ENCODE measurements around the gene PTGFRN. TPM values are rescaled to one million over a fixed set of nuclear protein-coding genes. Genes with fewer than 3 reads are reported as not detected.

The PTGFRN gene
- total and polyA plus RNA-seq, 4 donors = 47.1 to 83.2 (median 70.1) TPM

DNA sequence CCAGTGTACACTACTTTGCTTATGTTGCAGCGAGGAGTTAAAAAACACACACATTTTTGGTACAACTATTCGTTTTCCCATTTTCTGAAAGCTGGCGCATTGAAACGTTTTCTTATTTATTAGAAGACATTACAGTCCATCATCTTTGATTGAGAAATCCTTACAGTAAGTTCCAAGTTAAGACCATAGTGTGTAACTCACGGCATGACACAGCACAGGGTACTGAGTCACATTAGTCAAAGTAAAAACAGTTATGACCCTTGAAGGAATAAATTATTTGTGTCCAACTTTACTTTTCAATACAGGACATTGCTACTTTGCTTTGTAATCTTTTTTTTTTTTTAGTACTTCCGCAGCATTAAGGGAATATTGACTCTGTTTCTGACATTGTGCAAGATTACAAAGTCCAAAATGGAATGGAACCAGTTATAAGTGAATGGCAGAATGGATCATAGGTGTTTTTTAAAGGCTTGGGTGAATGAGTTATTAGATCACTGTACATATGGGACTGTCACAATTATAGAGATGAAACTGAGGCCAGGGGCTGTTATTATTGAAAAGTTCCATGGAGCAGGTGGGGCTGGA, 11.7 kb downstream of the PTGFRN start:
- Histone ChIP-seq H3K4me1 (ENCODE audit: control insufficient read depth, insufficient read depth, low read length) (peaks cover 18% of the 10 kb centered on the region), H3K4me3 (ENCODE audit: low read depth, low read length) (no peak overlapping the region), H3K36me3 (ENCODE audit: control insufficient read depth, insufficient read depth, low read length) (no peaks in the 10 kb centered on the region), H3K27ac (ENCODE audit: low read depth, low read length) (no peak overlapping the region), H3K27me3 (ENCODE audit: control insufficient read depth, insufficient read depth, low read length) (no peaks in the 10 kb centered on the region), H3K9me3 (ENCODE audit: control insufficient read depth, insufficient read depth, low read length) (no peaks in the 10 kb centered on the region)
- WGBS (ENCODE audit: insufficient coverage) = 100% methylated on average over 1 of the region's 6 CpGs
- no peak for DNase-seq (ENCODE audit: low read depth in 4 of 6, low spot score in 6 of 6)

DNA sequence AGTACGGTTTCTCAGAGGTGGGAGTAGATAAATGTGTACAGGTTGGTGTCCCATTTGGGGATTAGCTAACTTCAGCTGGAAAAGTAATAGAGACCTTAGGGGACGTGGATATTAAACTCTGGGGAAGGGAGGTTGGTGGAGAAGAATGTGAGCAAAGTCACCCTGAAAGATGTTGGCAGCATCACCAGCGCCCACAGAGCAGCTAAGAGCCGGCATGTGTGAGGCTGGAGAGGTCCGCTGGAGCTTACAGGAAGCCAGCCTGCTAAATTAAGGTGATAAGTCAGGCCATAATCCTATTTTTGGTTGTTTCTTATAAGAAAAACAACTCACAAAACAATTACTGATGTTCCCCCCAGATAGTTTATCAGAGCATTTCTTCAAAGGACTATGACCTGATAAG, 12.2 kb downstream of the PTGFRN start:
- 86% methylated on average over 3 of the region's 5 CpGs for WGBS (ENCODE audit: insufficient coverage)
- H3K36me3 ChIP-seq (ENCODE audit: control insufficient read depth, insufficient read depth, low read length) = no peaks in the 10 kb centered on the region

DNA sequence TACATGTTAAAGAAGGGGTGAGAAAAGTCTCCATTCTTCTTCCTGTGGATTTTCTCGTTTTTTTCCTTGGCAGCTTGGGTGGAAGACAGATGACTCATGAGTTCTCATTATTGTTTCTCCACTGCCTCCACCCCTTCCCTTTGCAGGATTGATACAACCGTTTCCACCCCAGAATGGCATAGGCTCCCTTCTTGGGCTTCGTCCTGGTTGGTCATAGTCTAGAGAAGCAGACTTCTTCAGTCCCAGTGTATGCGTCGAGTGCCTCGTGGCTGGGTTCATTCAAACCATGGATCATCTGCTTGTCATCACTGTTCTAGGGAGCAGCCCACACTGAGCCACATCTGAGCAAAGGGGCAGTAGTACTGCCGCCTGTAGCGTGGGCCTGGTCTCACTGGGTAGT, 13.7 kb downstream of the PTGFRN start:
- Histone ChIP-seq H3K27ac (ENCODE audit: low read depth, low read length) (no peak overlapping the region), H3K4me1 (ENCODE audit: control insufficient read depth, insufficient read depth, low read length) (peaks cover 2% of the 10 kb centered on the region), H3K9me3 (ENCODE audit: control insufficient read depth, insufficient read depth, low read length) (no peaks in the 10 kb centered on the region), H3K4me3 (ENCODE audit: low read depth, low read length) (no peak overlapping the region), H3K27me3 (ENCODE audit: control insufficient read depth, insufficient read depth, low read length) (no peaks in the 10 kb centered on the region), H3K36me3 (ENCODE audit: control insufficient read depth, insufficient read depth, low read length) (no peaks in the 10 kb centered on the region)
- 90% methylated on average over 7 of the region's 8 CpGs for WGBS (ENCODE audit: insufficient coverage)
- no peak for DNase-seq (ENCODE audit: low read depth in 4 of 6, low spot score in 6 of 6)

More for the DNA sequence above, 12.2 kb downstream of the PTGFRN start:
- no peak for DNase-seq (ENCODE audit: low read depth in 4 of 6, low spot score in 6 of 6)
- H3K4me3 ChIP-seq (ENCODE audit: low read depth, low read length) = no peak overlapping the region
- no peaks in the 10 kb centered on the region for H3K27me3 ChIP-seq (ENCODE audit: control insufficient read depth, insufficient read depth, low read length)
- no peaks in the 10 kb centered on the region for H3K9me3 ChIP-seq (ENCODE audit: control insufficient read depth, insufficient read depth, low read length)
- H3K4me1 ChIP-seq (ENCODE audit: control insufficient read depth, insufficient read depth, low read length) = peaks cover 13% of the 10 kb centered on the region
- no peak overlapping the region for H3K27ac ChIP-seq (ENCODE audit: low read depth, low read length)

DNA sequence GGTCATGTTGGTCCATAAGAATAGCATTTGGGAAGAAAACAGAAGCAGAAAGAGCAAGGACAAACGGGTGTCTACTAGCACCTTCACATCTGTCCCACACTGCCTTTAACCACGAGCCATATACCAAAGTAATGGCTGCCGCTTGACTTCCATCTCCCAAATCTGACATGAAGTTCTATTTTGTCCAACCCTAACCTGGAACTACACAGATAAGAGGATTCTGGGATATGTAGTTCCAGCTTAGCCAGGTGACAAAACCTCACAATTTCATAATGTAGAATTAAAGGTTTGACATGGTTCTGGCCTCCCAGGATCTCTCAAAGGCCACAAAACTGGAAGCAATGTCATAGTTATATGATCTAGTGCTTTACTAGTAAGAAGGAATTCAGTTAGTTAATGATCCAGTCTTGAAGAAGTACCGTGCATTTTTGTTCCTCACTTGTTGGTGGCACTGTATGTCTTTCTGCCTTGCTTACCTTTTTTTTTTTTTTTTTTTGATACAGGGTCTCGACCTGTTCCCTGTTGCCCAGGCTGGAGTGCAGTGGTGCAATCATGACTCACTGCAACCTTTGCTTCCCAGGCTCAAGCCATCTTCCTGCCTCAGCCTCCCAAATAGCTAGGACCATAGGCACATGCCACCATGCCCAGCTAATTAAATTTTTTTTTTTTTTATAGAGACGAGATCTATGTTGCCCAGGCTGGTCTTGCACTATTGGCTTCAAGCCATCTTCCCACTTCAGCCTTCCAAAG, 17.5 kb downstream of the PTGFRN start:
- Histone ChIP-seq H3K9me3 (ENCODE audit: control insufficient read depth, insufficient read depth, low read length) (no peaks in the 10 kb centered on the region), H3K36me3 (ENCODE audit: control insufficient read depth, insufficient read depth, low read length) (peaks cover 5% of the 10 kb centered on the region), H3K27ac (ENCODE audit: low read depth, low read length) (no peak overlapping the region), H3K4me3 (ENCODE audit: low read depth, low read length) (no peak overlapping the region), H3K4me1 (ENCODE audit: control insufficient read depth, insufficient read depth, low read length) (no peaks in the 10 kb centered on the region), H3K27me3 (ENCODE audit: control insufficient read depth, insufficient read depth, low read length) (no peaks in the 10 kb centered on the region)
- WGBS (ENCODE audit: insufficient coverage) = 100% methylated on average over 2 of the region's 6 CpGs
- no peak for DNase-seq (ENCODE audit: low read depth in 4 of 6, low spot score in 6 of 6)

DNA sequence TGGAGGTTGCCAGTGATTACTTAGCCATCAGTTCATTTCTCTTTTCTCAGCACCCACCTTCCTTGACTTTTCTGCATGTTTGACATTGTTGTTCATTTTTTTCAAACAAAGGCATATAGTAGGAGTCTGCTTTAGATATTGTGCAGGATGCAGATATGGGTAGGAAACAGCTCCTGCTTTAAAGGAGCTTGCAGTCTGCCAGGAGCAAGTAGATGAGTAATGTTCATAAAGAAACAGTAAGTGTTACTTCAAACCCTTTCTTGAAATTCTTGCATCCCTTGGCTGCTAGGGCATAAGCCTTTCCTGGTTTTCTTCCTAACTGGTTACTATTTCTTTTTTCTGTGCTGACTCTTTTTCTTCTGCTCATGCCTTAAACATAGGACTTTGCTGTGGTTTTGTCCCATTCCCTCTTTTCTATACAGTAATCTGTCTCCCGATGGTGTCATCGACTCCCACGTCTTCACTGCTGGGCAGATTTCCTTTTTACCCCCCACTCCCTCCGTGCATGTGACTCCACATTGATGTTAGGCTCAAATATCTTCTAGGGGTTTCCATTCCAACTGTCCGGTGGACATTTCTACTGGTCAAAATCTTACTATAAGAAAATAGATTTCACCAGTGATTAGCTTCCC, 20.4 kb downstream of the PTGFRN start:
- Histone ChIP-seq H3K4me3 (ENCODE audit: low read depth, low read length) (no peak overlapping the region), H3K27ac (ENCODE audit: low read depth, low read length) (no peak overlapping the region), H3K4me1 (ENCODE audit: control insufficient read depth, insufficient read depth, low read length) (no peaks in the 10 kb centered on the region), H3K36me3 (ENCODE audit: control insufficient read depth, insufficient read depth, low read length) (peaks cover 5% of the 10 kb centered on the region), H3K9me3 (ENCODE audit: control insufficient read depth, insufficient read depth, low read length) (no peaks in the 10 kb centered on the region), H3K27me3 (ENCODE audit: control insufficient read depth, insufficient read depth, low read length) (no peaks in the 10 kb centered on the region)
- DNase-seq (ENCODE audit: low read depth in 4 of 6, low spot score in 6 of 6) = no peak
- WGBS (ENCODE audit: insufficient coverage) = 94% methylated on average over 4 of the region's 5 CpGs

DNA sequence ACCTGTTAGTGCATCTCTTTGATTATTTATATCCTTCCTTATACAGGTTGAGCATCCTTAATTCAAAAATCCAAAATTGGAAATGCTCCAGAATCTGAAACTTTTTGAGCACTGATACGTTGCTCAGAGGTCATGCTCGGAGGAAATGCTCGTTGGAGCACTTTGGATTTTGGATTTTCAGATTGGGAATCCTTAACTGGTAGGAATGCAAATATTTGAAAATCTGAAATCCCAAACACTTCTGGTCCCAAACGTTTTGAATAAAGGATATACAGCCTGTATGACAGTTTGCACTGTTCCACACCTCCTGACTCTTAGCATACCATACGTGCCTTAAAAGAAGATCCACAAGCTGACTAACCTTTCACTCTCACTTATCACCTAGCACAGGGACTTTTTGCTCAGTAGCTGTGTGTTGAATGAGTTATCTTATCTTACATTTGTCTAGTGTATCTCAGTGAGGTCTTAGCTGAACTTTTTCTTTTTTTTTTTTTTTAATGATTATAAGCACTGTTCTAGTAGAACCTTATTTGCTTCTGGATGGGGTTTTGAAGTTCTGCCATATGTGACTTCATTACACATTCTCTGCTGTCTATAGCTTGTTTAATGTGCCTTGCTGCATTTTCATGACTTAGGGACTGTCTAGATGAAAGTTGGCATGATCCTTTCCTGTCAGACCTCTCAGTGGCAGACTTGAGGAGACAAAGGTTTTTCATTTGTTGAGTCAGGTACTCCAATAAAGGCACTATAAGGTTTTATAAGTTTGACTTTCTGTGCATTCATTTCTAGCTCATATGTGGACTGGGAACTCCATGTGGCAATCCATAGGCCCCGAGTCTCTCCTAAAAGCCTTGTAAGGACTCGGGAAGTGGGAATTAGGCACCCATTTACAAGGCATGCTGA, 21.6 kb downstream of the PTGFRN start:
- Histone ChIP-seq H3K9me3 (ENCODE audit: control insufficient read depth, insufficient read depth, low read length) (no peaks in the 10 kb centered on the region), H3K4me3 (ENCODE audit: low read depth, low read length) (no peak overlapping the region), H3K36me3 (ENCODE audit: control insufficient read depth, insufficient read depth, low read length) (peaks cover 5% of the 10 kb centered on the region), H3K4me1 (ENCODE audit: control insufficient read depth, insufficient read depth, low read length) (no peaks in the 10 kb centered on the region), H3K27me3 (ENCODE audit: control insufficient read depth, insufficient read depth, low read length) (no peaks in the 10 kb centered on the region), H3K27ac (ENCODE audit: low read depth, low read length) (no peak overlapping the region)
- no peak for DNase-seq (ENCODE audit: low read depth in 4 of 6, low spot score in 6 of 6)
- 100% methylated on average over 3 of the region's 7 CpGs for WGBS (ENCODE audit: insufficient coverage)

DNA sequence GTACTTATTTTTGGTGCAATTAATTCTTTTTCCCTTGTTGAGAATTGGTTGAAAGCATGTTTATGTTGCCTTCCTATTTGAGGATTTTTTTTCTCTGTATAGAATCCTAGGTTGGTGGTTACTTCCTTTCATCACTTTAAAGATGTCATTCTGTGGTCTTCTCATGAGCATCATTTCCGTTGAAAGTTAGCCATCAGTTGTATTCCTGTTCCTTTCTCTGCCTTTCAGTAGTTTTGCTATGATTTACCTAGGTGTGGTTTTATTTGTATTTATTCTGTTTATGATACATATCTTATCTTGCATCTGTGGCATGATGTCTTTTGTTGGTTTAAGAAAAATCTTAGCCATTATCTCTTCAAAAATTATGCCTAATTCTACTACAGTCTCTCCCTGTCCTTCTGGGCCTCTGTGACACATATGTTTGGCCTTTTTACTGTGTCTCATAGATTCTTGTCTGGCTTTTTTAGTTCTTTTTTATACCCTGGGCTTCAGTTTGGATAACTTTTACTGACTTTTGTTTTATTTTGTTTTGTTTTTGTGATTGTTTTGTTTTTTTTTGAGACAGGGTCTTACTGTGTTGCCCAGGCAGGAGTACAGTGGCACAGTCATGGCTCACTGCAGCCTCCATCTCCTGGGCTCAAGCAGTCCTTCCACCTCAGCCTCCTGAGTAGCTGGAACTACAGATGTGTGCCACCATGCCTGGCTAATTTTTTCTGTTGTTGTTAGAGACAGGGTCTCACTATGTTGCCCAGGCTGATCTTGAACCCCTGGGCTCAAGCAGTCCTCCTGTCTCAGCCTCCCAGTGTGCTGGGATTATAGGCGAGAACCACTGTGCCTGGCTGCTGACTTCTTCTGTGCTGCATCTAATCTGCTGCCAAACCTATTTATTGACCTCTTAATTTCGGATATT, 24.1 kb downstream of the PTGFRN start:
- Histone ChIP-seq H3K36me3 (ENCODE audit: control insufficient read depth, insufficient read depth, low read length) (peaks cover 5% of the 10 kb centered on the region), H3K27me3 (ENCODE audit: control insufficient read depth, insufficient read depth, low read length) (no peaks in the 10 kb centered on the region), H3K4me1 (ENCODE audit: control insufficient read depth, insufficient read depth, low read length) (no peaks in the 10 kb centered on the region), H3K27ac (ENCODE audit: low read depth, low read length) (no peak overlapping the region), H3K9me3 (ENCODE audit: control insufficient read depth, insufficient read depth, low read length) (no peaks in the 10 kb centered on the region), H3K4me3 (ENCODE audit: low read depth, low read length) (no peak overlapping the region)
- 100% methylated on average over 1 of the region's 3 CpGs for WGBS (ENCODE audit: insufficient coverage)
- no peak for DNase-seq (ENCODE audit: low read depth in 4 of 6, low spot score in 6 of 6)

DNA sequence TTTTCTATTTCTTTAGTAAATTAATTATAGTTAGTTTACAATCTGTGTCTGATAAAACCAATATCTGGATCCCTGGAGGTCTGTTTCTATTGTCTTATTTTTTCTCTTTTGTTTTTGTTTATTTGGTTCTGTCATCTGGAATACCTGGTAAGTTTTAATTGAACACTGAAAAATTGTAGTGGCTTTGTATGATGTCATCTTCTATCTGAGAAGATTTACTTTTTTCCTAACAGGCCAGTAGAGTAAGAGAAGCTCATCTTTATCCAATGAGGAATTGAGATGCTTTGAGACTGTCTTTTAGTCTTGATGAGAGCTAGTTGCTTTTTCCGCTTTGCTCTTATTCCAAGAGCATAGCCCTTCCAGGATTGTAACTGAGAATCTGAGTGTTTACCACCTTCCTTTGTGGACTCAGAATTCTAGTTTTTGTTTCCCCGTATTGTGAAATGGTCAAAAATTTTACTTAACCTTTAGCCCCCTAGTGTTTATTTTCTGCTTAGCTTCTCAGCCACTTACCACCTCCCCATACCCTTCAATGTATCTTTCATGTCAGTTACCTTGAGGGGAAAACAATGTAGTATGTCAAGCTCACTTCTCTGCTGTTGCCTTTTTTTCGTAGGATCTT, 25.0 kb downstream of the PTGFRN start:
- H3K4me3 ChIP-seq (ENCODE audit: low read depth, low read length) = no peak overlapping the region
- peaks cover 5% of the 10 kb centered on the region for H3K36me3 ChIP-seq (ENCODE audit: control insufficient read depth, insufficient read depth, low read length)
- no peaks in the 10 kb centered on the region for H3K27me3 ChIP-seq (ENCODE audit: control insufficient read depth, insufficient read depth, low read length)
- no peaks in the 10 kb centered on the region for H3K4me1 ChIP-seq (ENCODE audit: control insufficient read depth, insufficient read depth, low read length)
- DNase-seq (ENCODE audit: low read depth in 4 of 6, low spot score in 6 of 6) = no peak
- WGBS (ENCODE audit: insufficient coverage) = 73% methylated on average over 2 of the region's 3 CpGs
- H3K9me3 ChIP-seq (ENCODE audit: control insufficient read depth, insufficient read depth, low read length) = no peaks in the 10 kb centered on the region
- H3K27ac ChIP-seq (ENCODE audit: low read depth, low read length) = no peak overlapping the region

Measured in spinal cord (tissue), 10 donors.